Measurements from ENCODE around the gene TEX264. TPM values are rescaled to one million over a fixed set of nuclear protein-coding genes. Genes with fewer than 3 reads are reported as not detected.

Gene TEX264, protein sequence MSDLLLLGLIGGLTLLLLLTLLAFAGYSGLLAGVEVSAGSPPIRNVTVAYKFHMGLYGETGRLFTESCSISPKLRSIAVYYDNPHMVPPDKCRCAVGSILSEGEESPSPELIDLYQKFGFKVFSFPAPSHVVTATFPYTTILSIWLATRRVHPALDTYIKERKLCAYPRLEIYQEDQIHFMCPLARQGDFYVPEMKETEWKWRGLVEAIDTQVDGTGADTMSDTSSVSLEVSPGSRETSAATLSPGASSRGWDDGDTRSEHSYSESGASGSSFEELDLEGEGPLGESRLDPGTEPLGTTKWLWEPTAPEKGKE
- 37.8 to 39.7 TPM (median 38.6 TPM) in 3 replicates for total RNA-seq

DNA sequence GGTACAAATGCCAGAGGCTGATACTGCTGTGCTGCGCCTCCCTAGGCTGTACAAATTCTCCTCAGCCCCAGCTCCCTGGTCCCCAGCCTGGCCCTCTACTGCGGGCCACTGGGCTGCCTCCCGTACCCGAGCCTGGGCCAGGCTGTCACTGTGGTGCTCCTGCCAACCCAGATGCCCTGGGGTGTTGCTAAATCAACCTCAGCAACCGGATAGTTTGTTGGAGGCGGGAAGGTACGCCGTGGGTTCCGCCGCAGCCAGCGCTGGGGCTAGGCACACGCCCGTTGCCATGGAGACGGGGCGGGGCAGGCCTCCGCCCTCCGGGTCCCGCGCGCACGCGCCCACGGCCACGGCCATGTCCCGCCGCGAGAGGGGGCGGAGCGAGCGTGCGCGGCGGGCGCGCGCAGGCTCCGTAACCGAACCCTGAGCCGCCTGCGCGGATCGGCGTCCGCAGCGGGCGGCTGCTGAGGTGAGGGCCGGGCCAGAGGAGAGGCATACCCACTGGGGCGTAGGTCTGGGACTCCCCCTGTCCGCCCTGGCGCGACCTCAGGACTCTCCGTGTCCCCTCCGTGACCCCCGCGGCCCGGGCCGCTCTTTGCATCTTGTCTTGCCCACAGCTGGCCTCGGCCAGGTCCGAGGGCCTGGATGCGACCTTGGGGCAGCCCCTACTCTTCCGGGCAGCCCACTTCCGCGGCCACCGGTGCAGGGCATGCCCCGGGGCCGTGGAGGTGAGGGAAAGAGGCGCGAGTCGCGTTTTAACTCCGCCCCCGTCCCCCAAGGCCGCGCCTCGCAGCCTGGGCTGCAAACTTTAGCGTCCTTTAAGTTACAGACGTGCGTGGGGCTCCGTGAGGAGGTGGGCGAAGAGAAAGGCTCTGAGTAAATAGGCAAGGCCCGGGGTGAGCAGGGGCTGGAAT, at the start of gene TEX264:
TSS of gene TEX264 (plus strand) at position 430 of the 911 bp plus-strand sequence. CDS start 3,053 bp downstream, outside the sequence.
- H3K9me3 Mint-ChIP-seq = no peaks in the 10 kb centered on the region
- peak; percentile 79 to 81 for DNase-seq (ENCODE audit: low spot score in 2 of 2, unreplicated experiment in 2 of 2)
- no peak for TF ChIP-seq CTCF (IDR thresholded peaks at IDR 0.05; ENCODE audit: unreplicated experiment)
- H3K4me3 Mint-ChIP-seq = peak within 1 kb of the TSS; percentile 79
- H3K4me1 Mint-ChIP-seq = peaks cover 25% of the 10 kb centered on the region
- peak within 1 kb of the TSS; percentile 54 for H3K27ac Mint-ChIP-seq
- H3K27me3 Mint-ChIP-seq (ENCODE audit: low read depth) = no peaks in the 10 kb centered on the region
- peaks cover 3% of the 10 kb centered on the region for H3K36me3 Mint-ChIP-seq

GRCh38 chr3:51622413-51622812, 48.6 kb upstream of the TEX264 start:
- H3K36me3 Mint-ChIP-seq = peaks cover under 1% of the 10 kb centered on the region
- H3K4me1 Mint-ChIP-seq = peaks cover 15% of the 10 kb centered on the region
- no peak overlapping the region for H3K27ac Mint-ChIP-seq
- H3K27me3 Mint-ChIP-seq (ENCODE audit: low read depth) = no peaks in the 10 kb centered on the region
- TF ChIP-seq CTCF (IDR thresholded peaks at IDR 0.05; ENCODE audit: unreplicated experiment) = no peak
- no peaks in the 10 kb centered on the region for H3K9me3 Mint-ChIP-seq
- H3K4me3 Mint-ChIP-seq = no peak overlapping the region
- DNase-seq (ENCODE audit: low spot score in 2 of 2, unreplicated experiment in 2 of 2) = no peak

- no peak overlapping the region for H3K4me3 Mint-ChIP-seq
- H3K27me3 Mint-ChIP-seq (ENCODE audit: low read depth) = no peaks in the 10 kb centered on the region
- H3K36me3 Mint-ChIP-seq = peaks cover 4% of the 10 kb centered on the region
- H3K9me3 Mint-ChIP-seq = no peaks in the 10 kb centered on the region
- no peak overlapping the region for H3K27ac Mint-ChIP-seq
- TF ChIP-seq CTCF (IDR thresholded peaks at IDR 0.05; ENCODE audit: unreplicated experiment) = no peak
- peaks cover 15% of the 10 kb centered on the region for H3K4me1 Mint-ChIP-seq
- DNase-seq (ENCODE audit: low spot score in 2 of 2, unreplicated experiment in 2 of 2) = no peak
These were observed 48.2 kb upstream of the TEX264 start for GRCh38 chr3:51622868-51623267.

- H3K9me3 Mint-ChIP-seq = peaks cover 5% of the 10 kb centered on the region
- DNase-seq (ENCODE audit: low spot score in 2 of 2, unreplicated experiment in 2 of 2) = no peak
- no peak overlapping the region for H3K27ac Mint-ChIP-seq
- TF ChIP-seq CTCF (IDR thresholded peaks at IDR 0.05; ENCODE audit: unreplicated experiment) = no peak
- H3K4me3 Mint-ChIP-seq = no peak overlapping the region
- H3K4me1 Mint-ChIP-seq = no peaks in the 10 kb centered on the region
- H3K27me3 Mint-ChIP-seq (ENCODE audit: low read depth) = no peaks in the 10 kb centered on the region
- H3K36me3 Mint-ChIP-seq = peaks cover 41% of the 10 kb centered on the region
These were observed 40.5 kb upstream of the TEX264 start for GRCh38 chr3:51630513-51630912.

- Mint-ChIP-seq H3K36me3 (peaks cover 43% of the 10 kb centered on the region), H3K27me3 (ENCODE audit: low read depth) (no peaks in the 10 kb centered on the region), H3K4me1 (peaks cover 11% of the 10 kb centered on the region), H3K27ac (peak overlapping the region; percentile 81), H3K9me3 (no peaks in the 10 kb centered on the region), H3K4me3 (no peak overlapping the region)
- DNase-seq (ENCODE audit: low spot score in 2 of 2, unreplicated experiment in 2 of 2) = no peak
- no peak for TF ChIP-seq CTCF (IDR thresholded peaks at IDR 0.05; ENCODE audit: unreplicated experiment)
These were observed 33.7 kb upstream of the TEX264 start for GRCh38 chr3:51637144-51637940.
